Mesothelial cell of epicardium (in vitro differentiated cells): ENCODE measurements around the gene EFNA4. TPM values are rescaled to one million over a fixed set of nuclear protein-coding genes. Genes with fewer than 3 reads are reported as not detected.

ENCODE experiments used
- DNase-seq, 2 experiments: peaks; one replicate each; pipeline ENCODE4 v3.0.0; 2021; ENCODE audit warnings: low spot score in 2 of 2; ENCODE audit not compliant: unreplicated experiment in 2 of 2
- H3K27ac Mint-ChIP-seq: 2 replicates; pipeline ENCODE4 v1.8.0; 2021; ENCODE audit warnings: mixed read lengths
- H3K27me3 Mint-ChIP-seq: 2 replicates; pipeline ENCODE4 v1.8.0; 2021; ENCODE audit warnings: low read depth, mixed read lengths
- H3K36me3 Mint-ChIP-seq: 2 replicates; pipeline ENCODE4 v1.8.0; 2021; ENCODE audit warnings: mixed read lengths
- H3K4me1 Mint-ChIP-seq: 2 replicates; pipeline ENCODE4 v1.8.0; 2021; ENCODE audit warnings: mixed read lengths
- H3K4me3 Mint-ChIP-seq: 2 replicates; pipeline ENCODE4 v1.8.0; 2021; ENCODE audit warnings: mild to moderate bottlenecking, moderate library complexity, mixed read lengths
- H3K9me3 Mint-ChIP-seq: 2 replicates; pipeline ENCODE4 v1.8.0; 2021; ENCODE audit warnings: mixed read lengths
- total RNA-seq: library from RNA; stranded (reverse); gene quantifications from 3 replicates; pipeline ENCODE4 v1.2.1, GENCODE V29; 2021
- TF ChIP-seq, protein P1 (sequence below): fragments of 200-600 bp; sonication (generic); IDR thresholded peaks from one replicate; pipeline ENCODE4 v1.5.0; 2021; ENCODE audit warnings: antibody characterized with exemption; ENCODE audit not compliant: unreplicated experiment

Gene EFNA4
- total RNA-seq, 1 donor from 2014 or later = 31.2 TPM

DNA sequence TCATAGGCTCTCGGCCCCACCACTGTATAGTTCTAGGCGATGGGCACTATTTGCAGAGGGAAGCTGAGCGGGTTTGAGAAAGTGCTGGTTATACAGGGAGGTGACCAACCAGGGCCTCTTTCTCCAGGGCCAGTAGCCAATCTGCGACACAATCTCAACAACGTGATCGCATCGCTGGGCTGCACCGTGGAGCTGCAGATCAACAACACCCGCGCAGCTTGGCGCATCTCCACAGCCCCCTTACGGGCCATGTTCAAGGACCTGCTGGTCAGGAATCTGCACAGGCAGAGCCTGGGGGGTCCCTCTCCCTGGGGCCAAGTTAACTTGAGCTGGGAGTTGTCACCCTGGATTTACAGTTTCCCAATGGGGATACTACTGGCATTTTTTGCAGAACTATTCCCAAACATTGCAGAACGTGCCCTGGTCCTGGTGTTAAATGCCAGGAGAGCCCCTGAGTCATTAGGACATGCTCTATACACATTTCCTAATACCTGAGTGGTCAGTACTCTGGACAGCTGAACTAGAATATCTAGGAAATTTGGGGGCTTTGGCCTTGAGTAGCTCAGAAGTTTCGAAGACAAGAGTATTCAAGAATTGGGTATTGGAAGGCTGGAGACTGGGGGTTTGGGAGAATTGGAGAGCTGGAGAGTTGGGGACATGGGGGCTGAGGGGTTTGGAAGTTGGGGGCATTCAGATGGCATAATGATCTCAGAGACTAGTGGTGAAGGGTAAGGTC lies 23.0 kb upstream of the EFNA4 start:
- H3K36me3 Mint-ChIP-seq = no peaks in the 10 kb centered on the region
- TF ChIP-seq, protein P1, sequence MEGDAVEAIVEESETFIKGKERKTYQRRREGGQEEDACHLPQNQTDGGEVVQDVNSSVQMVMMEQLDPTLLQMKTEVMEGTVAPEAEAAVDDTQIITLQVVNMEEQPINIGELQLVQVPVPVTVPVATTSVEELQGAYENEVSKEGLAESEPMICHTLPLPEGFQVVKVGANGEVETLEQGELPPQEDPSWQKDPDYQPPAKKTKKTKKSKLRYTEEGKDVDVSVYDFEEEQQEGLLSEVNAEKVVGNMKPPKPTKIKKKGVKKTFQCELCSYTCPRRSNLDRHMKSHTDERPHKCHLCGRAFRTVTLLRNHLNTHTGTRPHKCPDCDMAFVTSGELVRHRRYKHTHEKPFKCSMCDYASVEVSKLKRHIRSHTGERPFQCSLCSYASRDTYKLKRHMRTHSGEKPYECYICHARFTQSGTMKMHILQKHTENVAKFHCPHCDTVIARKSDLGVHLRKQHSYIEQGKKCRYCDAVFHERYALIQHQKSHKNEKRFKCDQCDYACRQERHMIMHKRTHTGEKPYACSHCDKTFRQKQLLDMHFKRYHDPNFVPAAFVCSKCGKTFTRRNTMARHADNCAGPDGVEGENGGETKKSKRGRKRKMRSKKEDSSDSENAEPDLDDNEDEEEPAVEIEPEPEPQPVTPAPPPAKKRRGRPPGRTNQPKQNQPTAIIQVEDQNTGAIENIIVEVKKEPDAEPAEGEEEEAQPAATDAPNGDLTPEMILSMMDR = no peak
- DNase-seq = no peak
- no peaks in the 10 kb centered on the region for H3K9me3 Mint-ChIP-seq
- no peaks in the 10 kb centered on the region for H3K27me3 Mint-ChIP-seq
- no peak overlapping the region for H3K4me3 Mint-ChIP-seq
- no peak overlapping the region for H3K27ac Mint-ChIP-seq
- no peaks in the 10 kb centered on the region for H3K4me1 Mint-ChIP-seq

GRCh38 chr1:155042789-155043188 lies 20.8 kb upstream of the EFNA4 start:
- Mint-ChIP-seq H3K27ac (no peak overlapping the region), H3K9me3 (no peaks in the 10 kb centered on the region), H3K36me3 (no peaks in the 10 kb centered on the region), H3K27me3 (no peaks in the 10 kb centered on the region), H3K4me3 (no peak overlapping the region), H3K4me1 (no peaks in the 10 kb centered on the region)
- DNase-seq = no peak
- TF ChIP-seq, protein P1 = no peak

- no peak overlapping the region for H3K27ac Mint-ChIP-seq
- no peaks in the 10 kb centered on the region for H3K9me3 Mint-ChIP-seq
- no peaks in the 10 kb centered on the region for H3K27me3 Mint-ChIP-seq
- no peaks in the 10 kb centered on the region for H3K4me1 Mint-ChIP-seq
- H3K4me3 Mint-ChIP-seq = no peak overlapping the region
- TF ChIP-seq, protein P1 = no peak
- H3K36me3 Mint-ChIP-seq = no peaks in the 10 kb centered on the region
- DNase-seq = no peak
These were observed 20.2 kb upstream of the EFNA4 start for GRCh38 chr1:155043301-155043702.

DNA sequence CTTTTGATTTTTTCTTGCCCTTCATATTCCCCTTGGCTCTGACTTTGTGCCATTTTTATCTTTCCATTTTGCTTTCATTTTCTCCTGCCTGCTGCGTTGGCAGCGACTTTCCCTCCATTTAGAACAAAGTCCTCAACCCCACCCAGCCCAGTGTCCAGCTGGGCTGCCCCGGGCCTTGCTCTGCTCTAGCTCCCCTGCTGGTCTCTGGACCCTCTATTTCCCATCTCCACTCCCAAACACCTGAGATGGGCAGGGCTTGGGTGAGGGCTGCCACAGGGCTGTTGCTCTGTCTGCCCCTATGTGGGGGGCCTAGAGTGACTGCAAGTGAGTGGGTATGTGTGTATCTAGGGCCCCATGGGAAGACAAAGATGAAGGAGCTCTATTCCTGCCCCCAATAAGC lies 19.7 kb upstream of the EFNA4 start:
- H3K36me3 Mint-ChIP-seq = no peaks in the 10 kb centered on the region
- H3K27ac Mint-ChIP-seq = no peak overlapping the region
- DNase-seq = no peak
- no peak overlapping the region for H3K4me3 Mint-ChIP-seq
- H3K27me3 Mint-ChIP-seq = no peaks in the 10 kb centered on the region
- TF ChIP-seq, protein P1 = no peak
- H3K4me1 Mint-ChIP-seq = no peaks in the 10 kb centered on the region
- no peaks in the 10 kb centered on the region for H3K9me3 Mint-ChIP-seq

DNA sequence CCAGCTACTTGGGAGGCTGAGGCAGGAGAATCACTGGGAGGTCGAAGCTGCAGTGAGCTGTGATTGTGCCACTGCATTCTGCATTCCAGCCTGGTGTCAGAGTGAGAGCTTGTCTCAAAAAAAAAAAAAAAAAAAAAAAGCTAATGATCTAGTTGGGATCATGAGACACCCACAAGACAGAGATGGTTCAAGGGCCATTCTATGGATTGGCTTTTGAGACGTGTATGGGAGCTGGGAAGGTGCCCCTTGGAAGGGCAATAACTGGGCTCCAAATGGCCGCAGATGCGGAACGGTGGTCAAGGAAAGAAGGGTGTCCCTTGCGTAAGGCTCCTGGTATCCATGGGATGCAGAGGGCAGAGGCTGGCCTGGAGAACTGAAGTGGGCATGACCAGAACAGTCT lies 19.2 kb upstream of the EFNA4 start:
- H3K9me3 Mint-ChIP-seq = no peaks in the 10 kb centered on the region
- H3K27me3 Mint-ChIP-seq = no peaks in the 10 kb centered on the region
- no peak for DNase-seq
- H3K4me1 Mint-ChIP-seq = peaks cover 2% of the 10 kb centered on the region
- no peak overlapping the region for H3K4me3 Mint-ChIP-seq
- TF ChIP-seq, protein P1 = no peak
- H3K36me3 Mint-ChIP-seq = no peaks in the 10 kb centered on the region
- H3K27ac Mint-ChIP-seq = no peak overlapping the region
